ENCODE measurements around the gene TMEM260.
"Not testable (repeated sequence)": the region's sequence is repeated elsewhere in the genome, so short reads cannot be mapped to it uniquely, and the experiment has no call there.

The TMEM260 gene

DNA sequence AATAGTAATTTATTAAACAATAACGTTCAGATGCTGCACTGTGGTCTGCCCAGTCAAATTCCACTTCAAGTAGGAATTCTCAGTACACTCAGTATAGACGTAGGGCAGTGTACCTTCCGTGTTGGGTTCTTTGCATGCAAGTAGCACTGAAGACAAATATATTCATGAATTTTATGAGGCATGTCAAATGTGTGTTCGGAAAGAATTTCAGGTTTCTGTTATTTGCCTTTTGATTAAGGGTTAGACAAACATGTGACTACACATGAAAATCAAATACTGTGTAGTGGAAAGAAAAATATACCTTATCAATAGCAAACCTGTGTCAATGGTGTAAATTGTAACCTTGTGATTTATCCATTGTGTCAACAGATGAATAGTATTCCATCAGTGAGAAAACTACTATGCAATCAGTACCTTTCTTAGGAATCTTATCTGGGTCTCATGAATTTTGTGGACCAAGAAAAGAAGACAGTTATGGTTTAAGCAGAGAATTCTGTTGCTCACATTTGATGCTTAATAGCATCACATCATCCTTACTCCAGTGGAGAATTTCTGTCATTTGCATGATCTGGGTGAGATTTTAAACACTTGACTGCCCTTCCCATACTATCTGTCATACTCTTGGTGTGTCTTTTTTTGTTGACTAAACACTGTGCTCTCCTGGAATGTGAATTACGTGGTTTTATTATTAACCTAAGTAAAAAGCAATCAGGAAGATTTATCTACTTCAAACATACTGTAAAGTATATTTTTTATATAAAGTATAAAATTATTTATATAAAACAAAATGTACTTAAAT, 13.3 kb downstream of the TMEM260 start:
- Histone ChIP-seq H3K9me3 (ENCODE audit: control insufficient read depth in 5 of 5, low read length in 5 of 5) (no peaks in the 10 kb centered on the region), H3K36me3 (ENCODE audit: control insufficient read depth in 5 of 5, insufficient read depth in 5 of 5, low read length in 5 of 5) (peaks cover 6 to 39% (median 11%) of the 10 kb centered on the region in 5 donors), H3K4me3 (ENCODE audit: low read depth in 1 of 5, low read length in 5 of 5) (no peak overlapping the region), H3K4me1 (ENCODE audit: control insufficient read depth in 5 of 5, insufficient read depth in 5 of 5, low read length in 5 of 5) (no peaks in the 10 kb centered on the region), H3K27ac (ENCODE audit: low read depth, low read length) (no peak overlapping the region), H3K27me3 (ENCODE audit: control insufficient read depth in 5 of 5, insufficient read depth in 4 of 5, low read length in 5 of 5) (no peaks in the 10 kb centered on the region), H3K9ac (ENCODE audit: low read length in 5 of 5) (no peak overlapping the region)

DNA sequence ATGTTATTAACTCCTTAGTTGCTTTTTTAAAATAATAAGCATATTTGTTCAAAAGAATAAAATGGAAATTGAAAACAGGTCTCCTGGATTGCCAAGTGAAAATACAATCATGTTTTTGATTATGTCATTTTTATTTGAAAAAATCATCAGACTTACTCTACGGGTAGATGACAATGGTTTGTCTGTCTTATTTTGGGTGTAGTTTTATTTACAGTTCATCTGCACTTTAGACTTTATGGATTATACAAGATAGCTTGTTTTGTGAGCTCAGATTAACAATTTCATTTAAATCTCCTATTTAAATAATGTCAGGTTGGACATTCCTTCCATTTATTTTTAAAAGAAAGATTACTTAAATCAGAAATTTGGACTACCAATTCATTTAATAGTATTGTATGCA, 14.8 kb downstream of the TMEM260 start:
- no peaks in the 10 kb centered on the region for H3K4me1 ChIP-seq (ENCODE audit: control insufficient read depth in 5 of 5, insufficient read depth in 5 of 5, low read length in 5 of 5)
- peaks cover 8 to 29% (median 15%) of the 10 kb centered on the region in 5 donors for H3K36me3 ChIP-seq (ENCODE audit: control insufficient read depth in 5 of 5, insufficient read depth in 5 of 5, low read length in 5 of 5)
- no peaks in the 10 kb centered on the region for H3K27me3 ChIP-seq (ENCODE audit: control insufficient read depth in 5 of 5, insufficient read depth in 4 of 5, low read length in 5 of 5)
- no peak overlapping the region for H3K4me3 ChIP-seq (ENCODE audit: low read depth in 1 of 5, low read length in 5 of 5)
- H3K9me3 ChIP-seq (ENCODE audit: control insufficient read depth in 5 of 5, low read length in 5 of 5) = no peaks in the 10 kb centered on the region
- H3K9ac ChIP-seq (ENCODE audit: low read length in 5 of 5) = no peak overlapping the region
- no peak overlapping the region for H3K27ac ChIP-seq (ENCODE audit: low read depth, low read length)

DNA sequence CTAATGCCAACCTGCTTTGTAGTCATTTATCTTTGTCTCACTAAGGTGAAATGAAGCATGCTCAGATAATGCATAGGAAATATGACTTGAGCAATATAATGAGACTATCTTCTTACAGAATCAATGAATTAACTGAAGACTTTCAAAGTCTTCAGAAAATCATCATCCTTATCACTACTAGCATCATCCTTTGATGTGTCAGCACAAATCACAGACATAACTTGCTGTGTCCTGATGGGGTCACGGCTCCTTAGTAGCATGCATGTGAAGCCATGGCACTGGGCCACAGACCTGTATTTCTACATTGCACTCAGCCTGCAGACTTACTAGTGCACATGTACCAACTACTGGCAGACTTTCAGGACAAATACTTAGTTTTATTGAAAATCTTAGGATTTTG, 18.9 kb downstream of the TMEM260 start:
- H3K27ac ChIP-seq (ENCODE audit: low read depth, low read length) = no peak overlapping the region
- H3K9me3 ChIP-seq (ENCODE audit: control insufficient read depth in 5 of 5, low read length in 5 of 5) = no peaks in the 10 kb centered on the region
- no peak overlapping the region for H3K4me3 ChIP-seq (ENCODE audit: low read depth in 1 of 5, low read length in 5 of 5)
- no peaks in the 10 kb centered on the region for H3K27me3 ChIP-seq (ENCODE audit: control insufficient read depth in 5 of 5, insufficient read depth in 4 of 5, low read length in 5 of 5)
- H3K4me1 ChIP-seq (ENCODE audit: control insufficient read depth in 5 of 5, insufficient read depth in 5 of 5, low read length in 5 of 5) = no peaks in the 10 kb centered on the region
- H3K9ac ChIP-seq (ENCODE audit: low read length in 5 of 5) = no peak overlapping the region
- H3K36me3 ChIP-seq (ENCODE audit: control insufficient read depth in 5 of 5, insufficient read depth in 5 of 5, low read length in 5 of 5) = peaks cover 0 to 16% (median 4%) of the 10 kb centered on the region in 5 donors

DNA sequence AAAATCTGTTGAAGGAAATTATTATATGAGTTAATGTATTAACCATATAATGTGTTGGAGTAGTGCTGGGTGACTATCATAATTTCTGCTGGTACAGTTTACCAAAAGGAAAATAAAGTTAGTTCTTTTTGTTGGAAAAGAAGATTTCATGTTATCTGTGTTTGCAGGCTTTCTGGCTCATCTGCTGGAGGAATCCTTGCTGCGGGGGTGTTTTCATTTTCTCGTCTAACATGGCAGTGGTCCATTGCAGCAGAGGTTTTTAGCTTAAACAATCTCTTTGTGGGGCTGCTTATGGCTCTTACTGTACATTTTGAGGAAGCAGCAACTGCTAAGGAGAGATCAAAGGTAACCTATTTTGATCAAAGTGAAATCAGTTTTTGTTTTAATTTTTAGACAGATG, 24.1 kb downstream of the TMEM260 start:
- no peaks in the 10 kb centered on the region for H3K9me3 ChIP-seq (ENCODE audit: control insufficient read depth in 5 of 5, low read length in 5 of 5)
- H3K27ac ChIP-seq (ENCODE audit: low read depth, low read length) = no peak overlapping the region
- peaks cover 11 to 27% (median 15%) of the 10 kb centered on the region in 5 donors for H3K36me3 ChIP-seq (ENCODE audit: control insufficient read depth in 5 of 5, insufficient read depth in 5 of 5, low read length in 5 of 5)
- no peak overlapping the region for H3K4me3 ChIP-seq (ENCODE audit: low read depth in 1 of 5, low read length in 5 of 5)
- H3K4me1 ChIP-seq (ENCODE audit: control insufficient read depth in 5 of 5, insufficient read depth in 5 of 5, low read length in 5 of 5) = no peaks in the 10 kb centered on the region
- H3K9ac ChIP-seq (ENCODE audit: low read length in 5 of 5) = no peak overlapping the region
- H3K27me3 ChIP-seq (ENCODE audit: control insufficient read depth in 5 of 5, insufficient read depth in 4 of 5, low read length in 5 of 5) = no peaks in the 10 kb centered on the region

DNA sequence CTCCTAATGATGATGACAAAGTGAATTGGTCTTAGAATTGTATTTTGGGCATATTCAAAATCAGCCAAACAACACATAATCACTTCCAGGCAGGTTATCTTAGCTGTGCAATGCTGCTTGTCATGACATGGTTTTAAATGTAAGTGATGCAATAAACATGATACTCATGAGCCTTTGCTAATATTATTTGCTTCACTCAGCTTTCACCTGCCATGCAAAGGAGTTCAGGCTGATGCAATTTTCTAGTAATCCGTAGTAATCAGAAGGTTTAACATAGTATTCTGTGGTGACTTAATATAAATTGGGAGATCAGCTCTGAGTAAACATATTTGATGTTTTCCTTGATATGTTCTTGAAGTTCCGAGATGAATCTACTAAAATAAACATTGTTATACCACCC, 29.1 kb downstream of the TMEM260 start:
- H3K27ac ChIP-seq (ENCODE audit: low read depth, low read length) = no peak overlapping the region
- H3K9me3 ChIP-seq (ENCODE audit: control insufficient read depth in 5 of 5, low read length in 5 of 5) = no peaks in the 10 kb centered on the region
- no peaks in the 10 kb centered on the region for H3K4me1 ChIP-seq (ENCODE audit: control insufficient read depth in 5 of 5, insufficient read depth in 5 of 5, low read length in 5 of 5)
- H3K9ac ChIP-seq (ENCODE audit: low read length in 5 of 5) = no peak overlapping the region
- no peaks in the 10 kb centered on the region for H3K27me3 ChIP-seq (ENCODE audit: control insufficient read depth in 5 of 5, insufficient read depth in 4 of 5, low read length in 5 of 5)
- peaks cover 26 to 57% (median 28%) of the 10 kb centered on the region in 5 donors for H3K36me3 ChIP-seq (ENCODE audit: control insufficient read depth in 5 of 5, insufficient read depth in 5 of 5, low read length in 5 of 5)
- H3K4me3 ChIP-seq (ENCODE audit: low read depth in 1 of 5, low read length in 5 of 5) = no peak overlapping the region

DNA sequence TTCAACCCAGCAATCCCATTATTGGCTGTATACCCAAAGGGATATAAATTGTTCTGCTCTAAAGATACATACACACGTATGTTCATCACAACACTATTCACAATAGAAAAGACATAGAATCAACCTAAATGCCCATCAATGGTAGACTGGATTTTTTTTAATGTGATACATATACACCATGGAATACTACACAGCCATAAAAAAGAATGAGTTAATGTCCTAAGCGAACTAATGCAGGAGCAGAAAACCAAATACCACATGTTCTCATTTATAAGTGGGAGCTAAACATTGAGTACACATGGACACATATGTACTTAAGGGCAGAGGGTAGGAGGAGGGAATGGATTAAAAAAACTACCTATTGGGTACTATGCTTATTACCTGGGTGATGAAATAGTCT, 32.1 kb downstream of the TMEM260 start:
- not testable (repeated sequence) for H3K4me1 ChIP-seq (ENCODE audit: control insufficient read depth in 5 of 5, insufficient read depth in 5 of 5, low read length in 5 of 5); H3K9me3 ChIP-seq (ENCODE audit: control insufficient read depth in 5 of 5, low read length in 5 of 5); H3K4me3 ChIP-seq (ENCODE audit: low read depth in 1 of 5, low read length in 5 of 5); H3K9ac ChIP-seq (ENCODE audit: low read length in 5 of 5); H3K27ac ChIP-seq (ENCODE audit: low read depth, low read length); H3K27me3 ChIP-seq (ENCODE audit: control insufficient read depth in 5 of 5, insufficient read depth in 4 of 5, low read length in 5 of 5)
- peaks cover 23 to 51% (median 27%) of the 10 kb centered on the region in 5 donors for H3K36me3 ChIP-seq (ENCODE audit: control insufficient read depth in 5 of 5, insufficient read depth in 5 of 5, low read length in 5 of 5)

DNA sequence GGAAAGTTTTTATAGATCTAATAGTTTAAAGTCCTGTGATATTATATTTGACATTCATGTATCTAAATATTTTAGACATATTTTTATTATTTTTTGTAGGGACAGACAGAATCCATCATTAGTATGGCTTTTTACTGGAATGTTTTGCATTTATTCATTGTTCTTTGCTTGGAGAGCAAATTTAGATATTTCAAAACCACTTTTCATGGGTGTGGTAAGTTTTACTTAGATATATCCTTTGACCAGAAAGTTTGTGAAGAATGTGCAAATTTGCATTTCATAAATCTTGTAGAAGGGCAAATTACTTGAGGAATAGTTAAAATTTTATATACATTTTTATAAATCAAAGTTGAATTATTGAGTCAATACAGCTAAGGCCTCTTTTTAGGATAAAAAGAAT, 37.5 kb downstream of the TMEM260 start:
- no peaks in the 10 kb centered on the region for H3K9me3 ChIP-seq (ENCODE audit: control insufficient read depth in 5 of 5, low read length in 5 of 5)
- H3K27me3 ChIP-seq (ENCODE audit: control insufficient read depth in 5 of 5, insufficient read depth in 4 of 5, low read length in 5 of 5) = no peaks in the 10 kb centered on the region
- no peak overlapping the region for H3K4me3 ChIP-seq (ENCODE audit: low read depth in 1 of 5, low read length in 5 of 5)
- no peak overlapping the region for H3K9ac ChIP-seq (ENCODE audit: low read length in 5 of 5)
- no peaks in the 10 kb centered on the region for H3K4me1 ChIP-seq (ENCODE audit: control insufficient read depth in 5 of 5, insufficient read depth in 5 of 5, low read length in 5 of 5)
- no peak overlapping the region for H3K27ac ChIP-seq (ENCODE audit: low read depth, low read length)
- H3K36me3 ChIP-seq (ENCODE audit: control insufficient read depth in 5 of 5, insufficient read depth in 5 of 5, low read length in 5 of 5) = peaks cover 33 to 56% (median 47%) of the 10 kb centered on the region in 5 donors

DNA sequence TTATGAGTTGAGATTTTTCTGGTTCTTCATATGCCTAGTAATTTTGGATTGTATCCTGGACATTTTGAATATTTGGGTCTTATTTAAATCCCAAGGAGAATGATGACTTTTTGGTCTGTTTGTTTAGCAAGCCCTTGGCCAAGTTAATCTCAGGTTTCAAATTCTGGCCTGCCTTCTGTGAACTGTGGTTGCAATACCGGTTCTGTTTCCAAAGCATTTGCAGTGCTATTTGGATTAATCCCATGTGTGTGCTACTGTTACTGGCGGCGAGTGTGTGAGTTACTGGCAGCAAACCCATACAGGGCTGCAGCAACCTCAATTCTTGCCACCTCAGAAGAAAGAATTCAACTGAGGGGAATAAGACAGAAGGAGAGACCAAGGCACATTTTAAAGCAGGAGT, 51.1 kb downstream of the TMEM260 start:
- H3K9ac ChIP-seq (ENCODE audit: low read length in 5 of 5) = no peak overlapping the region
- H3K4me1 ChIP-seq (ENCODE audit: control insufficient read depth in 5 of 5, insufficient read depth in 5 of 5, low read length in 5 of 5) = no peaks in the 10 kb centered on the region
- no peaks in the 10 kb centered on the region for H3K27me3 ChIP-seq (ENCODE audit: control insufficient read depth in 5 of 5, insufficient read depth in 4 of 5, low read length in 5 of 5)
- H3K9me3 ChIP-seq (ENCODE audit: control insufficient read depth in 5 of 5, low read length in 5 of 5) = peaks cover 0 to 7% (median 0%) of the 10 kb centered on the region in 5 donors
- no peak overlapping the region for H3K4me3 ChIP-seq (ENCODE audit: low read depth in 1 of 5, low read length in 5 of 5)
- no peak overlapping the region for H3K27ac ChIP-seq (ENCODE audit: low read depth, low read length)
- H3K36me3 ChIP-seq (ENCODE audit: control insufficient read depth in 5 of 5, insufficient read depth in 5 of 5, low read length in 5 of 5) = peaks cover 39 to 55% (median 47%) of the 10 kb centered on the region in 5 donors

DNA sequence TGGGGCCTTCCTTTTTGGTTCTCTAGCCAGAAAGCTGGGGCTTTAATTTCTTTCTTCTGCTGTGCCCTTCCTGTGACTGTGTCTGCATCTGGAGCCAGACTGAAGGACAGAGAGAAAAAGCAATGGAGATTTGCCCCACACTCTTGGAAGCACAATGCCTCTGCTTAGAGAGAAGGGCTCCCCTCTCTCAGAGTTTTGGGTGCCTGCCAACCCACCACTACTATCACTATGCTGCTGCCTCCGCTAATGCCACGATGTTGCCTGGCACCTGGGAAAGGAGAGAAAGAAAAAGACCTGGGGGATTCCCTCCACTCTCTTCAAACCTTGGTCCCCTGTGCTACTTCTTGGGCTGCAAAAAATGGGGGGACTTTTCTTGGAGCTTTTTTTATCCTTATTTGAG, 52.6 kb downstream of the TMEM260 start:
- Histone ChIP-seq H3K4me3 (ENCODE audit: low read depth in 1 of 5, low read length in 5 of 5) (no peak overlapping the region), H3K4me1 (ENCODE audit: control insufficient read depth in 5 of 5, insufficient read depth in 5 of 5, low read length in 5 of 5) (no peaks in the 10 kb centered on the region), H3K9ac (ENCODE audit: low read length in 5 of 5) (no peak overlapping the region), H3K9me3 (ENCODE audit: control insufficient read depth in 5 of 5, low read length in 5 of 5) (peaks cover 0 to 7% (median 0%) of the 10 kb centered on the region in 5 donors), H3K27me3 (ENCODE audit: control insufficient read depth in 5 of 5, insufficient read depth in 4 of 5, low read length in 5 of 5) (no peaks in the 10 kb centered on the region), H3K36me3 (ENCODE audit: control insufficient read depth in 5 of 5, insufficient read depth in 5 of 5, low read length in 5 of 5) (peaks cover 44 to 66% (median 52%) of the 10 kb centered on the region in 5 donors), H3K27ac (ENCODE audit: low read depth, low read length) (no peak overlapping the region)

DNA sequence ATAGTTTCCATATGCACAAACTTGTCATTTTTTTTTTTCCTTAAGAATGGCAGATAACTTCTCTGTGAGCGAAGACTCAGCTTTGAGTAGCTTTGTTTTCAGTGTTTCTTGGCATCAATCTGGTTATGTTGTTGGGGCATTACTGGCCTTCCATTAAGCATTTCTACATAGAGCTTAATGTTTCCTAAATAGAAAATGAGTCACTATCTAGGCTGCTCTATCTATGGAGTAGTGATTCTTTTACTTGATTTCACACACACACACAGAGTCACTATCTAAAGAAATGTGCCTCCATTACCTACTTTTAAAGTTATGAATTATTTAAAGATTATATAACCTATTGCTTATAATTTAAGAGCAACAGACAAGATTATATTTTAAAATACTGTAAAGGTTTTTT, 53.9 kb downstream of the TMEM260 start:
- H3K27me3 ChIP-seq (ENCODE audit: control insufficient read depth in 5 of 5, insufficient read depth in 4 of 5, low read length in 5 of 5) = no peaks in the 10 kb centered on the region
- H3K9me3 ChIP-seq (ENCODE audit: control insufficient read depth in 5 of 5, low read length in 5 of 5) = peaks cover 0 to 7% (median 0%) of the 10 kb centered on the region in 5 donors
- no peak overlapping the region for H3K4me3 ChIP-seq (ENCODE audit: low read depth in 1 of 5, low read length in 5 of 5)
- no peaks in the 10 kb centered on the region for H3K4me1 ChIP-seq (ENCODE audit: control insufficient read depth in 5 of 5, insufficient read depth in 5 of 5, low read length in 5 of 5)
- no peak overlapping the region for H3K9ac ChIP-seq (ENCODE audit: low read length in 5 of 5)
- peaks cover 45 to 72% (median 60%) of the 10 kb centered on the region in 5 donors for H3K36me3 ChIP-seq (ENCODE audit: control insufficient read depth in 5 of 5, insufficient read depth in 5 of 5, low read length in 5 of 5)
- no peak overlapping the region for H3K27ac ChIP-seq (ENCODE audit: low read depth, low read length)
